ENCODE data around the gene KDM2A. TPM values are rescaled to one million over a fixed set of nuclear protein-coding genes. Genes with fewer than 3 reads are reported as not detected.
"Not testable (repeated sequence)": the region's sequence is repeated elsewhere in the genome, so short reads cannot be mapped to it uniquely, and the experiment has no call there.

KDM2A gene
- total RNA-seq, 1 donor from 2014 or later = 34.1 TPM

DNA sequence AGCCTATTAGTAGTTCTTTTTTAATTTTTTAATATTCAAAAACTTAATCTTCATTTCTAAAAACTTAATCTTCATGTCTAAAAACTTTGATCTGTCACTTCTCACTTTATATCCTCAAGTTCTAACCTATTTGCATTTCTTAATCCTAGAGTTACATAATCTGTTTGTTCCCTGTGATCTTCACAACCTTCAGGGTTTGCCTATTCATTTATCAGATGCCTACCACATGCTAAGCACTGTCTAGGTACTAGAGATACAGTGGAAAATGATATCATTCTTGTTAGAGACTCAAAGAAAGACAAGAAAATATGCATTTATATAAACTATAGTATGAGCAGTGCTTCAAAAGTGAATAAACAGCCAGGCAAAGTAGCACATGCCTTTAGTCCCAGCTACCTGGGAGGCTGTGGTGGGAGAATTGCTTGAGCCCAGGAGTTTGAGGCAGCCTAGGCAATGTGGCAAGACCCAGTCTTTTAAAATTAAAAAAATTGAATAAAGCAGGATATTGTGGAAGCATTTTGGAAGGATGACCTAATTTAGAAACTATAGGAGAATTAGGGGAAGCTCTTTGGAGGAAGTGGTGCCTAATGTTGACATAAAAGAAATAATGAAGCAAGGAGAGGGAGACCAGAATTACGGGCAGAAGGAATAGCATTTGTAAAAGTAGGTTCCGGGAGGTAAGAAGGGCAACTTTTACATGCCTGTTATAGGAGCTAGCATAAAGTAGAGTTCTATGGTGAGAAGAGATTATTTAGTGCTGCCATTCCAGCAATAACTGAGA, 92.8 kb downstream of the KDM2A start:
- no peak overlapping the region for H3K4me3 ChIP-seq (ENCODE audit: low read depth, low read length)
- TF ChIP-seq, protein P1, sequence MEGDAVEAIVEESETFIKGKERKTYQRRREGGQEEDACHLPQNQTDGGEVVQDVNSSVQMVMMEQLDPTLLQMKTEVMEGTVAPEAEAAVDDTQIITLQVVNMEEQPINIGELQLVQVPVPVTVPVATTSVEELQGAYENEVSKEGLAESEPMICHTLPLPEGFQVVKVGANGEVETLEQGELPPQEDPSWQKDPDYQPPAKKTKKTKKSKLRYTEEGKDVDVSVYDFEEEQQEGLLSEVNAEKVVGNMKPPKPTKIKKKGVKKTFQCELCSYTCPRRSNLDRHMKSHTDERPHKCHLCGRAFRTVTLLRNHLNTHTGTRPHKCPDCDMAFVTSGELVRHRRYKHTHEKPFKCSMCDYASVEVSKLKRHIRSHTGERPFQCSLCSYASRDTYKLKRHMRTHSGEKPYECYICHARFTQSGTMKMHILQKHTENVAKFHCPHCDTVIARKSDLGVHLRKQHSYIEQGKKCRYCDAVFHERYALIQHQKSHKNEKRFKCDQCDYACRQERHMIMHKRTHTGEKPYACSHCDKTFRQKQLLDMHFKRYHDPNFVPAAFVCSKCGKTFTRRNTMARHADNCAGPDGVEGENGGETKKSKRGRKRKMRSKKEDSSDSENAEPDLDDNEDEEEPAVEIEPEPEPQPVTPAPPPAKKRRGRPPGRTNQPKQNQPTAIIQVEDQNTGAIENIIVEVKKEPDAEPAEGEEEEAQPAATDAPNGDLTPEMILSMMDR (conservative IDR thresholded peaks at IDR 0.05; ENCODE audit: low read depth, low read length) = no peak
- DNase-seq (ENCODE audit: low read depth) = no peak

DNA sequence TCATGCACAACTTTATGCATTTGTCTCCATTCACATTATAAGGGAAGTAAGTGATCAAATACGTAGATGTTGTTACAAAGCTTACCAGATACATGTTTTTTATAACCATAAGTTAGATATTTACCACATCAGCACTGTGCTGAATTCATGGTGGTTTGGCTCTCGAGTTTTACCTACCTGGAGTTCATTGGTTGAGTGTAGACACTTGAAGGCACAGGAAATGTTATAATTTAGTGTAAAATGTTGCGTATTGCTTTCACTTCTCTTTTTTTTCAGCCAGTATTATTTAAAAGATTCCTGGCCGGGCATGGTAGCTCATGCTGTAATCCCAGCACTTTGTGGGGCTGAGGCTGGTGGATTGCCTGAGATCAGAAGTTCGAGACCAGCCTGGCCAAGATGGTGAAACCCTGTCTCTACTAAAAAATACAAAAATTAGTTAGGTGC, 94.1 kb downstream of the KDM2A start:
- TF ChIP-seq, protein P1 (conservative IDR thresholded peaks at IDR 0.05; ENCODE audit: low read depth, low read length) = no peak
- DNase-seq (ENCODE audit: low read depth) = no peak
- no peak overlapping the region for H3K4me3 ChIP-seq (ENCODE audit: low read depth, low read length)

DNA sequence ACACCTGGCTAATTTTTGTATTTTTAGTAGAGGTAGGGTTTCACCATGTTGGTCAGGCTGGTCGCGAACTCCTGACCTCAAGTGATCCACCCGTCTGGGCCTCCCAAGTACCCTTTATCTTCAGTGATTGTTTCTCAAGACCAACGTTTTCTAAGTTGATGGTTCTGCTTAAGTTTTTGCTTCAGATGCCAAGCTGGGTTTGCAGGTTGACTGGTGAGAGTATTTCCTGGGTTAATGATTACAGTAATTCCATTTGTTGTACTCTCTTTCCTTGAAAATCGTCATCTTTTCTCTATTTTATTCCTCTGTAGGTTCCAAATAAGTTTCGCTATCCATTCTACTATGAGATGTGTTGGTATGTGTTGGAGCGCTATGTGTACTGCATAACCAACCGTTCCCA, 108.7 kb downstream of the KDM2A start:
- no peak overlapping the region for H3K4me3 ChIP-seq (ENCODE audit: low read depth, low read length)
- TF ChIP-seq, protein P1 (conservative IDR thresholded peaks at IDR 0.05; ENCODE audit: low read depth, low read length) = no peak
- DNase-seq (ENCODE audit: low read depth) = no peak

DNA sequence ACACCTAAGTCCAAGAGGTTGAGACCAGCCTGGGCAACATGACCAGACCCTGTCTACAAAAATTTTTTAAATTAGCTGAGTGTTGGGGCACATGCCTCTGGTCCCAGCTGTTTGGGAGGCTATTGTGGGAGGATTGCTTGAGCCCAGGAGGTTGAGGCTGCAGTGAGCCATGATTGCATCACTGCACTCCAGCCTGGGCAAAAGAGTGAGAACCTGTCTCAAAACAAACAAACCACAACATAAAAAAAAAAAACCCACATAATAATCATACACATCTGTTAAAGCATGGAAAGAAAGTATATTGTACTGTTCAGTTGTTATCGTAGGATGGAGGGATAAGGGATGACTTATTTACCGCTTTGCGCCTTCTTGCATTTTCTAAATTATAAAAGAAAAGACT, 111.3 kb downstream of the KDM2A start:
- no peak overlapping the region for H3K4me3 ChIP-seq (ENCODE audit: low read depth, low read length)
- DNase-seq (ENCODE audit: low read depth) = no peak
- TF ChIP-seq, protein P1 (conservative IDR thresholded peaks at IDR 0.05; ENCODE audit: low read depth, low read length) = no peak

DNA sequence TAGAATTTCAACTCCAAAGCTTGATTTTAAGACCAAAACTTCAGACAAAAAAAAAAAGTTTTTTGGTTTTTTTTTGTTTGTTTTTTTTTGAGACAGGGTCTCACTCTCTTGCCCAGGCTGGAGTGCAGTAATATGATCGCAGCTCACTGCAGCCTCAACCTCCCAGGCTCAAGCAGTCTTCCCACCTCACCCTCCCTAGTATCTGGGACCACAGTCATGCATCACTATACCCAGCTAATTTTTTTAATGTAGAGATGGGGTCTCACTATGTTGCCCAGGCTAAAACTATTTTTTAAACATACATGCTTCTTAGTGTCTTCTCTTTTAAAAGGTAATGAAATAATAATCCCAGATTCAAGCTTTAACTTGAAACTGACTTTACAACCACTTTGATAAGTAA, 111.8 kb downstream of the KDM2A start:
- DNase-seq (ENCODE audit: low read depth) = no peak
- TF ChIP-seq, protein P1 (conservative IDR thresholded peaks at IDR 0.05; ENCODE audit: low read depth, low read length) = no peak
- no peak overlapping the region for H3K4me3 ChIP-seq (ENCODE audit: low read depth, low read length)

DNA sequence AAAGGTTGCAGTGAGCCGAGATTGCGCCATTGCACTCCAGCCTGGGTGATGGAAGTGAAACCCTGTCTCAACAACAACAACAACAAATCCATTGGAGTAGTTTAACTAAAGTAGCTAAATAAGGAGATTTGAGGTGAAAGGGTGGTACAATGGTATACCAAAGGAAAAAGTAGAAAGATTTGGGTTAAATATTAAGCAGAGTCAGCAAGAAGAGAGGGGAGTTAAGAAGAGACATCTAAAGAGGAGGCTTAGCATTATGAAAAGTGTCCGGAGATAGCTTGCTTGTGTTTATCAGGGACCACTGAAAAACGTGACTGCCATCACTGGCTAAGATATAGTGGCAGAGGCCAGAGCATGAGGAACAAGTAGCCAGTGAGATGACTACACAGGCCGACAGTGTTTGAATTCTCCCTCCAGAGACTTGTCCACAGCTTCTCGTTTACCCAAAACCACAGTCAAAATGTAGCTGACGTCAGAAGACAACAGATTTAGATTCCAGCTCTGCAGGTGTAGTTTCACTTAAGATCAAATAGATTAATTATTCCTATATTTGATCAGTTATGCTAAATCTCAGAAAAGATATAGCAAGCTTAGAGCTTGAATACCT, 114.6 kb downstream of the KDM2A start:
- TF ChIP-seq, protein P1 (conservative IDR thresholded peaks at IDR 0.05; ENCODE audit: low read depth, low read length) = no peak
- H3K4me3 ChIP-seq (ENCODE audit: low read depth, low read length) = no peak overlapping the region
- no peak for DNase-seq (ENCODE audit: low read depth)

DNA sequence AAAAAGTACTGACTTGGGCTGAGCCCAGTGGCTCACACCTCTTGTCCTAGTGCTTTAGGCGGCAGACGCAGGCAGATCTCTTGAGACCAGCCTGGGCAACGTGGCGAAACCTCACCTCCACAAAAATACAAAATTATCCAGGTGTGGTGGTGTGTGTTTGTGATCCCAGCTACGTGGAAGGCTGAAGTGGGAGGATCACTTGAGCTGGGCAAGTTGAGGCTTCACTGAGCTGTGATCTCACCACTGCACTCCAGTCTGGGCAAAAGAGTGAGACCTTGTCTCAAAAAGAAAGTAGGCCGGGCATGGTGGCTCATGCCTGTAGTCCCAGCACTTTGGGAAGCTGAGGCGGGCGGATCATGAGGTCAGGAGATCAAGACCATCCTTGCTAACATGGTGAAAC, 115.5 kb downstream of the KDM2A start:
- not testable (repeated sequence) for DNase-seq (ENCODE audit: low read depth); H3K4me3 ChIP-seq (ENCODE audit: low read depth, low read length)
